AG04450 (cell line): ENCODE measurements around the gene CBX2. TPM values are rescaled to one million over a fixed set of nuclear protein-coding genes. Genes with fewer than 3 reads are reported as not detected.

Source experiments
- CTCF ChIA-PET: fragments of 300-600, 350-600 bp; formaldehyde crosslinking; extraction: SDS; loops from one replicate; lab custom pipeline; 2022; ENCODE audit warnings: antibody characterized with exemption, inconsistent platforms; lab: Charles Lee
- POLR2A ChIA-PET: fragments of 350-600 bp; formaldehyde crosslinking; extraction: SDS; loops from one replicate; lab custom pipeline; 2021; ENCODE audit warnings: antibody characterized with exemption, inconsistent platforms; lab: Yijun Ruan, JAX
- DNase-seq: peaks from one replicate; pipeline ENCODE4 v3.0.0-alpha.2; 2011; ENCODE audit warnings: low read depth, low spot score
- H3K27ac ChIP-seq: one replicate; pipeline ENCODE4 v1.5.1; 2012; ENCODE audit warnings: low read depth, low read length, control low read depth
- H3K27me3 ChIP-seq: one replicate; pipeline ENCODE4 v1.6.0; 2012; ENCODE audit warnings: low read length; ENCODE audit not compliant: control insufficient read depth, insufficient read depth
- H3K4me3 ChIP-seq: 2 replicates; pipeline ENCODE4 v1.5.1; 2011; ENCODE audit warnings: mild to moderate bottlenecking, low read depth, low read length, control low read depth
- H3K9me3 ChIP-seq: 2 replicates; pipeline ENCODE4 v1.5.1; 2012; ENCODE audit warnings: low read length; ENCODE audit not compliant: control insufficient read depth, insufficient read depth
- polyA plus RNA-seq: library from polyadenylated mRNA; depleted of rRNA; stranded (reverse); fragments of >200 nt; gene quantifications from 2 replicates; pipeline ENCODE4 v1.2.3, GENCODE V29; 2011
- TF ChIP-seq, protein P1 (sequence below): IDR thresholded peaks from 2 replicates; pipeline ENCODE4 v1.5.1; 2011; ENCODE audit warnings: low read depth, low read length, control low read depth, inconsistent platforms

Gene CBX2
- polyA plus RNA-seq, 1 experiment, result 2.3 TPM

DNA sequence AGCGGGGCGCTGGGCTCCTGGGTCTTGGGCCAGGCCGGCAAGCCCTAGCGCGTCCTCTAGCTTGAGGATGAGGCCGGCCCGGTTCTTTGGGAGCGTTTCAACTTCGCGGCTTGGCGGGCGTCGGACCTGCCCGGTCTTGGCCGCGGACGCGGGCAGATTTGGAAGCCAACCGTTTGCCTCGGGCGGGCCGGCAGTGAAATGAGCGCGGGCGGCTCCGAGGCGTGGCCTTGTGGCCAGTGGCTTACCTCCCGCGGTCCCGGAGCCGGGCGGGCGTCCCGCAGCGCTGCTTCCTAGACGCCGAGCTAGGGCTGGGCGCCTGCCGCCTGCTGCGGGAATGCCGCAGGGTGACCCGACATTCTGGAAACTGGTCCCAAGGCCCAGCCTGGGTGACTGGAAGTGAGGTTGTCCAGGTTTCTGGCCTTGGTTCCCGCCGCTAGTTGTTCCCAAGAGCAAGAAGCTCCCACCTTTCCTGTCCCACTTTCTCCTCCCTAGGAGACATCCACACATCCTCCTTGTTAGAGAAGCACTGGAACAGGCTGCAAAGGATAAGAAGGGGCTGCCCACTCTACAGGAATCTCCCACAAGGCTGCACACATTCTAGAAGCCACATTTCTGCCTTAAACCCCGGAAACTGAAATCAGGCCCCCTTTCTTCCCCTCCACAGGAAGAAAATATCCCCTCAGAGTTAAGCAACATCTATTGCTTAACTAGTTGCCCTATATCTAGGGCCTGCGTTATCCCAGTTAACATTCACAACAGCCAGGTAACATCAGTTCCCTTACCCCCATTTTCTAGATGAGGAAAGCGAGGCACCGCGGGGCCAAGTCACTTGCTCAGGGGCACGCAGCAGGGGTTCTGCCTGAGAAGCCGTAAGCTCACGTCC is 23.4 kb downstream of the CBX2 start:
- TF ChIP-seq, protein P1, sequence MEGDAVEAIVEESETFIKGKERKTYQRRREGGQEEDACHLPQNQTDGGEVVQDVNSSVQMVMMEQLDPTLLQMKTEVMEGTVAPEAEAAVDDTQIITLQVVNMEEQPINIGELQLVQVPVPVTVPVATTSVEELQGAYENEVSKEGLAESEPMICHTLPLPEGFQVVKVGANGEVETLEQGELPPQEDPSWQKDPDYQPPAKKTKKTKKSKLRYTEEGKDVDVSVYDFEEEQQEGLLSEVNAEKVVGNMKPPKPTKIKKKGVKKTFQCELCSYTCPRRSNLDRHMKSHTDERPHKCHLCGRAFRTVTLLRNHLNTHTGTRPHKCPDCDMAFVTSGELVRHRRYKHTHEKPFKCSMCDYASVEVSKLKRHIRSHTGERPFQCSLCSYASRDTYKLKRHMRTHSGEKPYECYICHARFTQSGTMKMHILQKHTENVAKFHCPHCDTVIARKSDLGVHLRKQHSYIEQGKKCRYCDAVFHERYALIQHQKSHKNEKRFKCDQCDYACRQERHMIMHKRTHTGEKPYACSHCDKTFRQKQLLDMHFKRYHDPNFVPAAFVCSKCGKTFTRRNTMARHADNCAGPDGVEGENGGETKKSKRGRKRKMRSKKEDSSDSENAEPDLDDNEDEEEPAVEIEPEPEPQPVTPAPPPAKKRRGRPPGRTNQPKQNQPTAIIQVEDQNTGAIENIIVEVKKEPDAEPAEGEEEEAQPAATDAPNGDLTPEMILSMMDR, result no peak
- no peak for DNase-seq
- Histone ChIP-seq H3K9me3 (peaks cover 16% of the 10 kb centered on the region), H3K27me3 (peaks cover 85% of the 10 kb centered on the region), H3K27ac (no peak overlapping the region), H3K4me3 (no peak overlapping the region)
- ChIA-PET CTCF (no interaction called here), POLR2A (interaction anchor here (0.7 kb wide), 1 partner anchor 192 kb away, joined by 3 read pairs; no protein-coding TSS in a partner anchor)

DNA sequence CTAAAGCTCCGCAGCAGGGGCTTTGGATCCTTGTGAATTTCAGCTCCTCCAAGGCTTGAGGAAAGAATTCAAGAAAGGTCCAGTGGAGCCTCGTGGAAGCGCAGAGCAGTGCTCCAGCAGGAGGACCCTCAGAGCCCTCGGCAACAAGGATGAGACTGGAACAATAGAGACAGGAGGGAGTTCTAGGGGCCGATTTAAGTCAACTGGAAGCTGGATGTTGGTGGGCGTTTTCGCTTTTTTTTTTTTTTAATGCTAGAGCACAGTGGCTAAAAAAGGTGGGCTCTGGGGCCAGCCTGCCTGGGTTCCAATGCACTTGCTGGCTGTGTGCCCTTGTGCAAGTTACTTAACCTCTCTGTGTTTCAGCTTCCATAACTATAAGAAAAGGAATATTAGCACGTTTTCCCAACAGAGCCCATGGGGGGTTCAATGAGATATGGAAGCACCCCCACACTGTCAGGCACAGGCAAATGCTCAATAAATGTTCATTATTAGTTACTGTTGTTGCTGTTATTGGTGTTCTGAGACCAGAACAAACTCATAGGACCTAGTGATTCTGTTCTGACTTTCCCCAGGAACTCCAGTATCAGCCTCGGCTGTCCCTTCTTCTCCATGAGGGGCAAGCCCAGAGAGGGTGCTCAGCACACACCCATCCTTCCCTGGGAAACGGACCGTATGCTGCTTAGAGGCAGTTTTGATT is 24.2 kb downstream of the CBX2 start:
- Histone ChIP-seq H3K27me3 (peaks cover 93% of the 10 kb centered on the region), H3K4me3 (no peak overlapping the region), H3K27ac (no peak overlapping the region), H3K9me3 (peaks cover 16% of the 10 kb centered on the region)
- POLR2A ChIA-PET, result interaction anchor here (0.7 kb wide), 1 partner anchor 192 kb away, joined by 3 read pairs; no protein-coding TSS in a partner anchor
- TF ChIP-seq, protein P1, result no peak
- CTCF ChIA-PET, result no interaction called here
- DNase-seq, result no peak

DNA sequence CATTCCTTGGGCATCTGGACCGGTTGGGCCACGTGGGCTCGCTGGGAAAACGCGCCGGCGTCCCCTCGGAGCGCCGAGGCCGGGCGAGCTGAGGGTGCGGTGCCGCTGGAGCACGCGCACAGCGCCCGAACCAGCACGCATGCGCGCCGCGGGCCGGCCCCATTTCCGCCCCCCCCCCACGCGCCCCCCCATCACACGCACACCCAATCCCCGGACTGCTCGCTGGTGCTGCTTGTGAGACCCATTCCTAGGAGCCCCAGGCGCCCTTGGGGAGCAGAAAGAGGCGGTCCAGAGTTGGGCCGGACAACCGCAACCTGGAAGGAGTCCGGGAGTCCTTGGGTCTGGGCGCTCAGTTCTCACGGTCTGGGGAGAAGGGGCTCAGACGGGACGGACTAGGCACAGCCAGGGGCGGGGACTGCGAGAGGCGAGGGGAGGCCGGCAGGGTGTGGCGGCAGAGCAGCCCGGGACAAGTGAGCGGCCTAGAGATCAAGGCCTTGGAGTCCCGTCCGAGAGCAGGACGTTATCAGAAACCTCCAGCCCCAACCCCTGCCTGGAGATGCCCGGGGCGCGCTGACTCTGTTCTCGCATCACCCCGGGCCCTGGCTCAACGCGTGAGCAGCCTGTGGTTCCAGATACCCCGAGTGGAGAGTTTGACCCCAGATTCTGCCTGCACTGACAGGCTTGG is 24.9 kb downstream of the CBX2 start:
- ChIA-PET CTCF (no interaction called here), POLR2A (no interaction called here)
- Histone ChIP-seq H3K4me3 (no peak overlapping the region), H3K9me3 (peaks cover 16% of the 10 kb centered on the region), H3K27ac (no peak overlapping the region), H3K27me3 (peaks cover 98% of the 10 kb centered on the region)
- no peak for DNase-seq
- TF ChIP-seq, protein P1, result no peak

DNA sequence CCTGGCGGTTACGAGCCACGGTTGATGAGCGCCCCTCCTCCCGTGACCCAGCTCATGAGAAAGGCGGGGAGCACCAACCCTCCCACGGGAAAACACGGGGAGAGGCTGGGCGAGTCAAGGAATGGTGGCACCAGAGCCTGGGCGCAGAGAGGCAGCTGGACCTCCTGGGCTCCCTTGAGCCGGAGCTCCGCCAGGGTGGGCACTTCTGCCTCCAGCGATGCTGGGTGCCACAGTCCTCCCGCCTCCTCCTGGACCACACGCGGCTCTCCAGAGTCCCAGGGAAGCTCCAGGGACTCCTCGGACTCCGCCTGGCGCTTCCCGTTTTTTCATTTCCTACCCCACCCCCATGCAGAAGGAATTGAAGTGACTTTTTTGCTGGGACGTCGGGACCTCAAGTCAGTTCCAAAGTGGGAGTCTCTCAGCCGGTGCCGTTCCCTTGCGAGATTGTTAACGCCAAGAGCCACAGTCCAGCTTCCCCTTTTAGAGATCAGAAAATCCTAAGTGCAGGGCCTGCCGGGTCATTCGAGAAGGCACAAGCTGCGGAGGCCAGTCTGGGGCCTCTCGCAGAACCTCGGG is 25.6 kb downstream of the CBX2 start:
- Histone ChIP-seq H3K27ac (no peak overlapping the region), H3K27me3 (peaks cover 98% of the 10 kb centered on the region), H3K9me3 (peaks cover 16% of the 10 kb centered on the region), H3K4me3 (no peak overlapping the region)
- CTCF ChIA-PET, result interaction anchor here (0.7 kb wide), 1 partner anchor 41 kb away, joined by 3 read pairs; no protein-coding TSS in a partner anchor
- DNase-seq, result no peak
- POLR2A ChIA-PET, result no interaction called here
- TF ChIP-seq, protein P1, result no peak
